Cardiac fibroblast (primary cell): ENCODE results near the gene CHAD.
A peak's percentile ranks its signal among the peaks of the same experiment; 100 is the strongest.

Experiments
- DNase-seq, 2 donors: peaks; one replicate each; pipeline versions ENCODE4 v3.0.0 to v3.0.0-alpha.2; 2010; ENCODE audit warnings: low read depth in 2 of 2
- H3K4me3 ChIP-seq, 2 donors: replicated peaks in 1 of 2; 1 replicate in 1 of 2; 2 replicates in 1 of 2; pipeline ENCODE4 v1.5.1; 2011; ENCODE audit warnings: low read depth in 2 of 2, low read length in 2 of 2, mild to moderate bottlenecking in 2 of 2, moderate library complexity in 1 of 2
- CTCF ChIP-seq: IDR thresholded peaks from one replicate; pipeline ENCODE4 v1.5.1; 2011; ENCODE audit warnings: low read depth, mild to moderate bottlenecking, low read length, inconsistent platforms

Gene CHAD

GRCh38 chr17:50483266-50483665, 14.6 kb upstream of the CHAD start:
- no peak overlapping the region for H3K4me3 ChIP-seq
- no peak for TF ChIP-seq CTCF
- DNase-seq: no peak

DNA sequence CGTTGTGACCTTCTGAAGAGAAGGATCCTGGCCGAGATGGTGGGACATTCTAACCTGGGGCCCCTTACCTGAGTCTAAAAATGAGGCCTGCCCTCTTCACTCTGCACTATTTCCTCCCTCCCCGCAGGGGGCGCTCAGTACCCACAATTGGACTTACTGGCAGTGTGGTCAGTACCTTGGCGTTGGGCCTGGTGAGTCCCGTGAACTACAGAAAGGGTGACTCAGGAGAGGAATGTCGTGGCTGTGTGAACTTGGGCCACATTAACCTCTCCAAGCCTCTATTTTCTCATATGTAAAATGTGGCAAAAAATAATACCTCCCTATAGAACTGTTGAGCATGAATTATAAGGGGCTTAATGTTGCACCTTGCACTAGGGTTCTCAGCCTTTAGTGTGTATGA, 13.8 kb upstream of the CHAD start:
- peak; percentile 89 for TF ChIP-seq CTCF
- H3K4me3 ChIP-seq: no peak overlapping the region
- DNase-seq: peak; percentile 98

DNA sequence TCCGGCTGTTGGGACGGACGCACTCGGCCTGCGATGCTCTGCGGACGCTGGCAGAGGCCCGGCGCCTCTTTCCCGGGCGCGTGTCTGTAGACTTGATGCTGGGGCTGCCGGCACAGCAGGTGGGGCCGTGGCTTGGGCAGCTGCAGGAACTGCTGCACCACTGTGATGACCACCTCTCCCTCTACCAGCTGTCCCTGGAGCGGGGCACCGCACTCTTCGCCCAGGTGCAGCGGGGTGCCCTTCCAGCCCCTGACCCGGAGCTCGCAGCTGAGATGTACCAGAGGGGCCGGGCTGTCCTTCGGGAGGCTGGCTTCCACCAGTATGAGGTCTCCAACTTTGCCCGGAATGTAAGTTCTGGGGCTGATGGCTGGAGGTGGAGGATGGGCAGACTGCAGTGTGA, 13.4 kb upstream of the CHAD start:
- no peak for DNase-seq
- H3K4me3 ChIP-seq: no peak overlapping the region
- no peak for TF ChIP-seq CTCF

- DNase-seq: no peak
- no peak for TF ChIP-seq CTCF
- H3K4me3 ChIP-seq: no peak overlapping the region
Measured at GRCh38 chr17:50481648-50482047, 13.0 kb upstream of the CHAD start.

DNA sequence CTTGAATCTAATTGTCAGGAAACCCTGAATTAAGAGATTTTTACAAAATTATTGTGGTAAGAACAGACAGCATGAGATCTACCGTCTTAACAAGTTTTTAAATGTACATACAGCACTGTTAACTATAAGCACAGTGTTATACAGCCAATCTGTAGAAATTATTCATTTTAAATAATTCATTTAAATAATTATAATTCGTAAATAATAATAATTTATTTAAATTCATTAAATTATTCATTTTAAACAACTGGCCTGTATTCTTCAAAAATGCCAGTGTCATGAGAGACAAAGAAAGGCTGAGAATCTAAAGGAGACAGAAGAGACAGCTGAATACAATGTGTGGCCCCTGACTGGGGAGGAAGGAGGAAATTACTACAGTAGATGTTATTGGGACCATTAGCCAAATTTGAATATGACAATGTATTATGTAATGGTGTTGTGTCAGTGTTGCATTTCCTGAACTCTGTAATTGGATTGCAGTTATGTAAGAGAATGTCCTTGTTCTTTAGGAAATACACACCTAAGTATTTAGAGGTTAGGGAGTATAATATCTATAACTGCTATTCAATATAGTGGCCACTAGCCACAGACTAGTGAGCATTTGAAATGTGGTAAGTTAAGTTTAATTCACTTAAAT, 12.3 kb upstream of the CHAD start:
- no peak overlapping the region for H3K4me3 ChIP-seq
- peak in 1 of 2 donors; percentile 13 for DNase-seq
- no peak for TF ChIP-seq CTCF

GRCh38 chr17:50480142-50480764, 11.6 kb upstream of the CHAD start:
- no peak for DNase-seq
- TF ChIP-seq CTCF: no peak
- H3K4me3 ChIP-seq: no peak overlapping the region
